T-helper 2 cell treated with Interferon-gamma antibody and Interleukin-4, amounts not matched to agents 5 μg/mL and 100 μg/mL, for 36 hours (primary cell): ENCODE measurements around the gene CMSS1.
"Not testable (repeated sequence)": the region's sequence is repeated elsewhere in the genome, so short reads cannot be mapped to it uniquely, and the experiment has no call there.

Experiments used
- DNase-seq: peaks from one replicate; pipeline ENCODE4 v3.0.0; 2021; ENCODE audit warnings: low spot score
- H3K27ac Mint-ChIP-seq: one replicate; pipeline ENCODE4 v1.8.0; 2021; ENCODE audit warnings: mild to moderate bottlenecking, mixed read lengths
- H3K27me3 Mint-ChIP-seq: one replicate; pipeline ENCODE4 v1.8.0; 2021; ENCODE audit warnings: low read depth, mixed read lengths
- H3K36me3 Mint-ChIP-seq: one replicate; pipeline ENCODE4 v1.8.0; 2021; ENCODE audit warnings: low read depth, mixed read lengths
- H3K4me1 Mint-ChIP-seq: one replicate; pipeline ENCODE4 v1.8.0; 2021; ENCODE audit warnings: low read depth, mixed read lengths
- H3K4me3 Mint-ChIP-seq: one replicate; pipeline ENCODE4 v1.8.0; 2022; ENCODE audit warnings: mild to moderate bottlenecking, moderate library complexity, mixed read lengths
- H3K9me3 Mint-ChIP-seq: one replicate; pipeline ENCODE4 v1.8.0; 2021; ENCODE audit warnings: mixed read lengths

Gene CMSS1

GRCh38 chr3:100214574-100214964 lies 396.9 kb downstream of the CMSS1 start:
- Mint-ChIP-seq H3K4me1 (peaks cover 17% of the 10 kb centered on the region), H3K4me3 (no peak overlapping the region), H3K27ac (no peak overlapping the region), H3K27me3 (peaks cover 34% of the 10 kb centered on the region), H3K36me3 (peaks cover 9% of the 10 kb centered on the region), H3K9me3 (peaks cover 14% of the 10 kb centered on the region)
- no peak for DNase-seq

GRCh38 chr3:100216713-100217112 lies 399.1 kb downstream of the CMSS1 start:
- no peak overlapping the region for H3K27ac Mint-ChIP-seq
- H3K9me3 Mint-ChIP-seq: peaks cover 21% of the 10 kb centered on the region
- H3K27me3 Mint-ChIP-seq: peaks cover 38% of the 10 kb centered on the region
- H3K36me3 Mint-ChIP-seq: peaks cover 10% of the 10 kb centered on the region
- no peak for DNase-seq
- H3K4me1 Mint-ChIP-seq: peaks cover 5% of the 10 kb centered on the region
- no peak overlapping the region for H3K4me3 Mint-ChIP-seq

- H3K27ac Mint-ChIP-seq: no peak overlapping the region
- peaks cover 5% of the 10 kb centered on the region for H3K4me1 Mint-ChIP-seq
- peaks cover 28% of the 10 kb centered on the region for H3K27me3 Mint-ChIP-seq
- no peak overlapping the region for H3K4me3 Mint-ChIP-seq
- no peak for DNase-seq
- peaks cover 10% of the 10 kb centered on the region for H3K36me3 Mint-ChIP-seq
- H3K9me3 Mint-ChIP-seq: peaks cover 21% of the 10 kb centered on the region
These were observed 403.5 kb downstream of the CMSS1 start for GRCh38 chr3:100221159-100221558.

GRCh38 chr3:100225193-100225592 lies 407.5 kb downstream of the CMSS1 start:
- no peak overlapping the region for H3K4me3 Mint-ChIP-seq
- H3K27ac Mint-ChIP-seq: no peak overlapping the region
- no peak for DNase-seq
- peaks cover 5% of the 10 kb centered on the region for H3K36me3 Mint-ChIP-seq
- H3K4me1 Mint-ChIP-seq: peaks cover 13% of the 10 kb centered on the region
- peaks cover 6% of the 10 kb centered on the region for H3K9me3 Mint-ChIP-seq
- H3K27me3 Mint-ChIP-seq: peaks cover 4% of the 10 kb centered on the region

GRCh38 chr3:100225883-100226282 lies 408.2 kb downstream of the CMSS1 start:
- H3K4me3 Mint-ChIP-seq: no peak overlapping the region
- H3K4me1 Mint-ChIP-seq: peaks cover 12% of the 10 kb centered on the region
- H3K36me3 Mint-ChIP-seq: peaks cover 1% of the 10 kb centered on the region
- H3K27ac Mint-ChIP-seq: no peak overlapping the region
- no peak for DNase-seq
- peaks cover 2% of the 10 kb centered on the region for H3K9me3 Mint-ChIP-seq
- peaks cover 1% of the 10 kb centered on the region for H3K27me3 Mint-ChIP-seq

- Mint-ChIP-seq H3K9me3 (no peaks in the 10 kb centered on the region), H3K27ac (no peak overlapping the region), H3K27me3 (no peaks in the 10 kb centered on the region), H3K36me3 (no peaks in the 10 kb centered on the region), H3K4me1 (peaks cover 8% of the 10 kb centered on the region), H3K4me3 (no peak overlapping the region)
- no peak for DNase-seq
These were observed 409.2 kb downstream of the CMSS1 start for GRCh38 chr3:100226712-100227429.

- Mint-ChIP-seq H3K4me3 (no peak overlapping the region), H3K27ac (no peak overlapping the region), H3K36me3 (no peaks in the 10 kb centered on the region), H3K4me1 (peaks cover 8% of the 10 kb centered on the region), H3K27me3 (peaks cover 4% of the 10 kb centered on the region), H3K9me3 (no peaks in the 10 kb centered on the region)
- no peak for DNase-seq
These were observed 409.9 kb downstream of the CMSS1 start for GRCh38 chr3:100227511-100227921.

- no peak overlapping the region for H3K4me3 Mint-ChIP-seq
- H3K9me3 Mint-ChIP-seq: no peaks in the 10 kb centered on the region
- H3K4me1 Mint-ChIP-seq: peaks cover 8% of the 10 kb centered on the region
- peaks cover 8% of the 10 kb centered on the region for H3K27me3 Mint-ChIP-seq
- DNase-seq: no peak
- H3K27ac Mint-ChIP-seq: no peak overlapping the region
- H3K36me3 Mint-ChIP-seq: no peaks in the 10 kb centered on the region
These were observed 410.6 kb downstream of the CMSS1 start for GRCh38 chr3:100228247-100228646.

GRCh38 chr3:100229188-100229587 lies 411.5 kb downstream of the CMSS1 start:
- H3K27ac Mint-ChIP-seq, H3K4me1 Mint-ChIP-seq, H3K36me3 Mint-ChIP-seq, H3K9me3 Mint-ChIP-seq, DNase-seq, H3K4me3 Mint-ChIP-seq: not testable (repeated sequence)
- H3K27me3 Mint-ChIP-seq: peaks cover 13% of the 10 kb centered on the region

- no peaks in the 10 kb centered on the region for H3K36me3 Mint-ChIP-seq
- H3K9me3 Mint-ChIP-seq: no peaks in the 10 kb centered on the region
- no peak for DNase-seq
- peaks cover 8% of the 10 kb centered on the region for H3K4me1 Mint-ChIP-seq
- H3K4me3 Mint-ChIP-seq: no peak overlapping the region
- peaks cover 23% of the 10 kb centered on the region for H3K27me3 Mint-ChIP-seq
- no peak overlapping the region for H3K27ac Mint-ChIP-seq
These were observed 413.0 kb downstream of the CMSS1 start for GRCh38 chr3:100230710-100231109.
